GM12872 (cell line): ENCODE data around the gene HERC3.

Experiments
- TF ChIP-seq, protein P1 (sequence below): IDR thresholded peaks from 3 replicates; pipeline ENCODE4 v1.5.1; 2011; ENCODE audit warnings: low read depth, mild to moderate bottlenecking, low read length, moderate library complexity; ENCODE audit not compliant: insufficient read depth

HERC3 gene

DNA sequence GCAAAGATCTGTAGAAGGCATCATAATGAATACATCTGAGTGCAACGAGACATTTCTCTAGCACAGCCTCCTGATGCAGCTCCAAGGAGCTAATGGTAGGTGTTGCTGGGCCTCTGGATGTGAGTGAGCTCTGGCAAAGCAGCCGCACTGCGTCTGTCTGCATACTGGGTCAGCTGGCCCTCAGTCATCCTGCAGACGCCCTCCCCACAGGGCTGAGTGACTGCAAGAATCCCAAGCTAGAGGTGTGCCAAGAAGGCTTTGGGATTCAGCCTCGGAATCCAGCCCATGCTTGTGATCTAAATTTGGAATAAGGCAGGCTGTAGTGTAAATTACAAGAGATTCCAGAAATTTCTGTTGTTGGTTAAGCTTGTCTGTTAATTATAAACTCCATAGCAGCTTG, 18.5 kb downstream of the HERC3 start:
- TF ChIP-seq, protein P1, sequence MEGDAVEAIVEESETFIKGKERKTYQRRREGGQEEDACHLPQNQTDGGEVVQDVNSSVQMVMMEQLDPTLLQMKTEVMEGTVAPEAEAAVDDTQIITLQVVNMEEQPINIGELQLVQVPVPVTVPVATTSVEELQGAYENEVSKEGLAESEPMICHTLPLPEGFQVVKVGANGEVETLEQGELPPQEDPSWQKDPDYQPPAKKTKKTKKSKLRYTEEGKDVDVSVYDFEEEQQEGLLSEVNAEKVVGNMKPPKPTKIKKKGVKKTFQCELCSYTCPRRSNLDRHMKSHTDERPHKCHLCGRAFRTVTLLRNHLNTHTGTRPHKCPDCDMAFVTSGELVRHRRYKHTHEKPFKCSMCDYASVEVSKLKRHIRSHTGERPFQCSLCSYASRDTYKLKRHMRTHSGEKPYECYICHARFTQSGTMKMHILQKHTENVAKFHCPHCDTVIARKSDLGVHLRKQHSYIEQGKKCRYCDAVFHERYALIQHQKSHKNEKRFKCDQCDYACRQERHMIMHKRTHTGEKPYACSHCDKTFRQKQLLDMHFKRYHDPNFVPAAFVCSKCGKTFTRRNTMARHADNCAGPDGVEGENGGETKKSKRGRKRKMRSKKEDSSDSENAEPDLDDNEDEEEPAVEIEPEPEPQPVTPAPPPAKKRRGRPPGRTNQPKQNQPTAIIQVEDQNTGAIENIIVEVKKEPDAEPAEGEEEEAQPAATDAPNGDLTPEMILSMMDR: no peak

DNA sequence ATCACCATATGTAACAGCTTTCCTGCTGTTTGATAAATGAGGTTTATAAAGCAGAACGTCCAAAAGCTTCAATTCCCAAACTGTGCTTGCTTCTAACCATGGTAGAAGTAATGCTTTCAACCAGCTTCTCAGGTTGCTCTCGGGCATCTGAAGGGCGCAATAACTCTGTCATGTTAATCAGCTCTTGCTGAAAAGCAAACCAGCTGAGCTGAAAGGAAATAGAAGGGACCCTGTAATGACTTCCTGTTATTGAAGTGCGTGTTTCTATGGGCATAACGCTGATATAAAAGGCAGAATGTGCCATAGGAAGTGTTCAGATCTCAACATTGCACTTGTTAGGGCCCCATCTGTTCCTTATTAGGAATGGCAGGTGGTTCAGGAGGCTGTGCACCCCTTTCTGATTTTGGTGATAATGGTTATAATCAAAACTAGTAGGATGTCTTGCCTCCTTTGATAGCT, 21.2 kb downstream of the HERC3 start:
- TF ChIP-seq, protein P1: no peak

DNA sequence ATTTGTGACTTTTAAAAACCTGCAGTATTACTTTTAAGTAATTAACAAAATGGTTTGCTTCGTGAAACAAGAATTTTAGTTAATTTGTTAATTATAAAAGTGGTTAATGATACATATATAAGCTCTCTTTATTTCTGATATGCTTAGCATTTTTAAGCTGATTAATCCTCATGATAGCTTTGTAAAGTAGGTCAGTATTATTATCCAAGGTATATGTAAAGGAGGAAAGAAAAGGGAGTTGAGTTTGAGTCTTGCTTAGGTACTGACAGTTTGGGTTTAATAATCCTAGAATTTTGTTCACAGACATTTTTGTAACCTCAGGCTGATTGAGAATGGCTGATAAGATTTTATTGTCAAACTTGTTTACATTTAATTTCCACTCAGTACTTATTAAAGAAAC, 21.8 kb downstream of the HERC3 start:
- TF ChIP-seq, protein P1: no peak

DNA sequence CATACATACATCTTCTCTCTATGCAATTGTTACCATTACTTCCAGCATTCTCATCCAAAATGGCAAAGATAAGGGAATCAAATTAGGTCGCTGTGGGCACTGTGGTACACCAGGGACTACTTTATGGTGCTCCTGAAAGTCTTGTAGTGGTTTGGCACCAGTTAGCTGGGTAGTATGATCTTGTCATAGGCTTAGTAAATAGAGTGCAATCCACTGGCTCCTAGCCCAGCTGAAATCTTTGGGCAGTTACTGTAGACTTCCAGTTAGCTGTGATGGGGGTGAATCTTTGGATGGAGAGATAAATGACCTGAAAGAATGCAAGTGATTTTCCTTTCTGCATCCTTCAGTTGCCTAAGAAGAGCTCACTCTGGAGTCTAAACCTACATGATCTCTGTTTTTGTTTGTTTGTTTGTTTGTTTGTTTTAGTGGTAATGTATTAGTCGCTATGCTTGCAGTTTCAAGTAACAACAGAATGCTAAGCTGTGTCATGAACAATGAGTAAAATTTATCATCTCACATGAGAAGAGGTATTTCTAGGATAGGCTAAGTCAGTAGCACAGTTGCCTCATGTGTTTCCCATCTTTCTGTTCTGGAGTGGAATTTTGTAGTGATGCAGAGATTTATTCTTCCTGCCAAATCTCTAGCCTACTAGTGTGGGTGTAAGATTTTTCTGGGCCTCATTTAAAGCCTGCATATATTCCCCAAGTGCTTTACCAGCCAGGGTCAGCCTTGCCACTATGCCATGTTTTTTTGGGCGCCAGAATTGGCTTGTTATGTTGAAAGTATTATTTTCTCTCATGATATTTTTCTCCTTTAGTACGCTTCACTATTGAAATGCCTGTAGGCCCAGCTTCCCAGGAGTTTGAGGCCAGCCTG, 24.2 kb downstream of the HERC3 start:
- TF ChIP-seq, protein P1: no peak

DNA sequence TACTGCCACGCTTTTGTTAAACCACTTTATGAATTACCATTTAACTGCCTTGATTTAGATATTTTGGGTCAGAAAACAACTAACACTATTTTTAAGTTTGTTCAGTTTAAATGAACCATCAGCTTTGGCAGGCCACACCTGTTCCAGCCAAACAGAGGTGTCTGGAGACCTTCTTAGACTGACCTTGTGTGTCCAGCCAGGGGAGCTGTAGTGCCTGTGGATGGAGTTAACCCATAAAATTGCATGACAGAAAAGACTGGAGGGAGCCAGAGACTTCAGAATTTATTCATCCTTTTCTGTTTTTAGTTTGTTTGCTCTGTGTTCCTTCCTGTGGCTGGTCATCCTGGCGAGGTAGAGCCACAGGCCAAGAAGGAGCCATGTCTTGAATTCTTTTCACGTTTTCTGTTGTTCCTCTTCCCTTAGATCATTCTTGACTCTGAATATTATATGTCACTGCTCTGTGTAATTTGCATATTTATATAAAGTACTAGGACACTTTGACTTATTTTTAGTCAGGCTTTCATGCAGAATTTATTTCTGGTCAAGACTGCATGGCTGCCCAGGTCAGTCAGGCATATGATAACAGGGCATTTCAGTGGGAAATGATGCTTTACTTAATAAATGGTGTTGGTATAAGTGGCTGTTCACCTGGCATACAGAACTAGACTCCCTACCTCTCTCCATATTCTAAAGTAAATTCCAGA, 26.7 kb downstream of the HERC3 start:
- TF ChIP-seq, protein P1: no peak

DNA sequence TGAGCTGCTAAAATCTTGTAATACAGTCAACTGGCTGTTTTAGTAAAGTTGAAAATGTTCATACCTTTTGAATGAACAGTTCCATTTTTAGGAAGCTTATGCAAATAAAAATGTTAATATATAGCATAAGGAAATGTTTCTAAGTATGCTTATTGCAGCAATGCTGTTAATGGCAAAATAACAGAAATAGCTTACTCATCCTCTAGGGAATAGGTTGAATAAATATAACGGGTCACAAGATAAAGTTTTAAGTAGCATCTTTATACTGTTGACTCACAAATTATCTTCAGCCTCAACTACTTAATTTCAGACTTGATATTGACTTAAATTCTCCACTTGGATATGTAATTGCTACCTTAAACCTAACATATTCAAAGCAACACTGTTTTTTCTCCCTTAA, 27.7 kb downstream of the HERC3 start:
- TF ChIP-seq, protein P1: no peak

DNA sequence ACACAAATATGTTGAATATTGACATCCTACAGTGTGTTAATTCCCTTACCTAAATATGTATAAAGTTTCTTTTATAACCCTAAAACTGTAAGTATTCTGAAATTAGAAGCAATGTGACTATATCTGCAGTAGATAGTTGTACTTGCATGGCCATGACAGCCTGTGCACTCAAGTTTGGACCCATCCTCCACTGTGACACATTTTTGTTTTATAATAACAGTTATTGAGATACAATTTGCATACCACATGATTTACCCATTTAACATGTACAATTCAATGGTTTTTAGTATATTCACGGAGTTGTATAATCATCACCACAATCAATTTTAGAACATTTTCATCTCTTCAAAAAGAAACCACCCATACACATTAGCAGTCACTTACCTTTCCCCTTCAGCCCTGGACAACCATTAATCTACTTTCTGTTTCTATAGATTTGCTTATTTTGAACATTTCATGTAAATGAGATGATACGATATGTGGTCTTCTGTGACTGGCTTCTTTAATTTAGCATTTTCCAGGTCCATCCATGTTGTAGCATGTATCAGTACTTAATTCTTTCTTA, 29.6 kb downstream of the HERC3 start:
- TF ChIP-seq, protein P1: no peak
